ENCODE results near the gene QSER1.
"Not testable (repeated sequence)": the region's sequence is repeated elsewhere in the genome, so short reads cannot be mapped to it uniquely, and the experiment has no call there.

The QSER1 gene

DNA sequence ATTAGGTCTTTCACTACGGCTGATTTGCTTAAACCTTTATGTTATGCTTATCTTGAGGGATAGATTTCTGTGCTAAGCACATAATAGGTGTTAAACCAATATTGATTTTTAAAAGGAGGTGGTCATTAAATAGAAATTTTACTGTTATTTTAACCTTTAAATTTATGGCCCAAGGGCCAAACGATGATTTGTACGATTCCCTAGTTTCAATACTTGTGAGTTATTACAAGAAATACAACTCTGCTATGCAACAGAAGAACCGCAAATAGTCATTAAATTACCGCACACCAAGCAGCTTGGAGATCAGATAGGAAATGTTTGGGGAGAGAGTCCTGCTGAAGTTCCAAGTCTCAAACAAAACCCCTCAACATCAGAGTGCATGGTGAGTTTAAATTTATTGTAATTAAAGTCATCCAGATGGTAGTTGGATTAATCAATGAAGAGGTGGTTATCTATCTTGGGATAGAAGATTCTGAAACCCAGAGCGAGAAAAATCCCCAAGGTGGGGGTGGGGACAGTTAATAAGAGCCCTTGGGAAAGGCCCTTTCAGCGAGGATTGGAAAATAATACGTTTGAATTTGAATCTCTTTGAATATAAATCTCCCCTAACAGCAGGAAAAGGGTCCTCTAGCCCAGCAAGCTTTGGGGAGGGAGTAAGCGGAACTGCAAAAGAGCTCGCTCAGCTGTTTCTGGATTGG, 805 bp upstream of the QSER1 start:
- peak; percentile 70 for DNase-seq

DNA sequence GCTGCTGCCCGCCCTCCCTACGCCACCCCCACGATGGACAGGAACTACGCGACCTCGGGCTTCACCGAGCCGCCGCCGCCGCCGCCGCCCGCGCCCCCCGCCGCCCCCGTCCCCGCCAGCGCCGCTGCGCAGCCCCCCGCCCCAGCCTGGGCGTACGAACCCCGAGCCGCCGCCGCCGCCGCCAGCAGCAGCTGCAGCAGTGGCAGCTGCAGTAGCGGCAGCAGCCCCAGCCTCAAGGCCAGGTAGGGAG, 407 bp downstream of the QSER1 start:
- DNase-seq = no peak

DNA sequence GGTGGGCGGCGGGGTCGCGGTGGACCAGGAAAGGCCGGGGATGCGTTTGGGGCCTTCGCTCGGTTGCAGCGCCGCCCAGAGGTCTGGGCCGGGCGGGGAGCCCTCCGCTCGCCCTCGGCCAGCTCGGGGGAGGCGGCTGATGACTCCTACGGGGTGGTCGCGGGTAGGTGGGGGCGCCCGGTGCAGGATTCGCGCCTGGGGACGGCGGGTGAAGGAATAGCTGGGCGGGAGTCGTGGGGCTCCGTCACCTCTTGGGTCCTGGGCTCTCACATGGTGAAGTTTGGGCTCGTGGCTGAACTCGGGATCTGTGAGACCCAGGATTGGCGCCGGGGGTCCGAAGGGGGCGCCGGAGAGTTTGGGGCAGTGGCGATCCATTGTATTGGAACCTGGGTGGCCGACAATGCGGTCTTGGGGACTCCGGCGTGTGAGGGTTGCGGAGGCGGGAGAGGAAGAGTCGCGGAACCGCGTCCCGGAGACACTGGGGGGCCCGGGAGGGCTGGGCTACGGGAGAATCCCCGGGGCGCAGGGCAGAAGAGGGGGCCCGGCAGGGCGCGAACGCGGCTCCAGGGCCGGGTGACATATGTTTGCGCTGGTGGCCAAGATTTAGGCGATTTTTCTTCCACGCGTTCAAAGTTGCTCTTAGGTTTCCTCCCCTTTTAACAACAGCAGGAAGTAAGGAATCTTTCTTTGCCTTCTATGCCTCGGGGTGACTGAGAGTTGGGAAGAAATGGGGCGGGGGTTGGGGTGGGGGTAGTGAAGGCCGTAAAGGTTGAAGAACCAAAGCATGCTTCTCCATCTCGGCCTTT, 935 bp downstream of the QSER1 start:
- DNase-seq = peak; percentile 37

DNA sequence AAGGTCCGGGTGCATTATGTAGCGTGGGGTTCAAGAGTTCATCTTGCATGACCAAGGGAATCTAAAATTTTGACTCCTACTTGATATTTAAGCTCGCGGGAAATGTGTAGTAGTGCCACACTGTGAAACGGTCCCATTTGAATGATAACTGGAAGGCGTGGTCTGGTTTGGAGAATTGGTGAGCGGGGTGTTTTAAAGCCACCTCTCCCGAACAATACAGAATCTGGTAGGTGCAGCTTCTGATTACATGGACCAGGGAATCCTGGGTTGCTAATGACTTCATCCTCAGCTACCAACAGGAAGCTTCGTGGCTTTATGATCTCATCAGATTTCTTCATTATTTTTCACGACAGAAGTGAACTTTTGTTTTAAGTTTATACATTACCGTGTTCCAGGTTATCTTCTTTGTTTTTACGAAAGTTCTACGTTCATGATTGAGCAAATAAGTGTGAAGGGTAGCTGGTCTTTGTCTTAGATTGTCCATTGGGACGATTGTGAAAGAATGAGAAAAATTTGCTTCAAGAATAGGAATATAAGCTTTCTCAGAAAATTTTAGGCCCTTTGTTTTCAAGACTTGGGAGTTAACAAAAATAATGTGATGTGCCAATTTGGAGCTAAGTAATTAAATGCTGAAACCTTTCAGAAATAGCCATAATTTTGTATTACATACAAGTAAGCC, 1.7 kb downstream of the QSER1 start:
- DNase-seq = peak; percentile 74

DNA sequence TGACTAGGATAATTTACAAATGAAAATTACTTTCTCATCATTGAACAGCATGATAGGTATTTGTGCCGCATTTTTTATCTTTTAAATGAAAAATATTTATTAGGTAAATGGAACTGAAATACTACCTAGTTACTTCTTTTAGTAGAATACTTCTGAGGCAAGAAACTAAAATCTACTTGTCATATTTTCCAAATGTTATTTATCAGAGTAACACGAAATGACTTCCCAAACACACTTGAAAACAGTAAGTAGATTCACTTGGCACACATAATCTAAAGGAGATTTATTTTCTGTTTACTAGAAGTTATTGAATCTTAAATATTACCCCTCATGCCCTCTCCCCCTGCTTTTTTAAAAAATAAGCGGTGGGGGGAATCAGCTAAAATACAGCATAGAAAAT, 2.3 kb downstream of the QSER1 start:
- DNase-seq = no peak

DNA sequence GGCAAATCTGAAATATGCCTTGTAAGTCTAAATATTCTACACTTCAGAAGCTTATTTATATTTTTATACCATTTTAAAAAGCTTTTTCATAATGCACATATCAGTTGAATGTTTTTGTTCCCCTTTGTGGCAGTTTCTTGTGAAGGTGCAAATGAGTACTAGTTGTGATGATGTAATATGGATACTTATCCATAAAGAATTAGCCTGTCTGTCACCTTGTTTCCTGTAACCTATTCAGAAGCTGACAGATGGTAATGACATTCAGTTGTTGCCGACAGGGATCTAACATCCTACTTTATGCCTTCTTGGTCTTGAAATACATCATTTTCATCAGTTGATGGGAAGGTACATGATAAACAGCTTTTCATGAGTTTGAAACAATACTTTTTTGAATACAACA, 2.9 kb downstream of the QSER1 start:
- no peak for DNase-seq

DNA sequence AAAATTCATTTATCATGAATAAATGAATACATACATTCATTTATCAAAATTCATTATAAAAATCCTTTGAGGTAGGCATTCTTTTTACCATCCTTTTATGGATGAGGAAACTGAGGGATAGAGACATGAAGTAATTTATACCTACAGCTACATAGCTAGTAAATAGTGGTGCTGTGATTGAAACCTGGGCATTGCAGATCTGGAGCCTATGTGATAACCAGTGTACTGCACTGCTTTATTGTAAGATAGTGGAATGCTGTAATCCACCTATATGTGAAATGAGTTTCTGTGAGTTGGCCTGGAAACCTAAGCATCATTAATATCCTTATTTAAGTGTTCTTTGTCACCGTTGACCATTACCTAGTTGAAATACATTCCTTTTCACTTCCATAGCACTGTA, 4.5 kb downstream of the QSER1 start:
- no peak for DNase-seq

DNA sequence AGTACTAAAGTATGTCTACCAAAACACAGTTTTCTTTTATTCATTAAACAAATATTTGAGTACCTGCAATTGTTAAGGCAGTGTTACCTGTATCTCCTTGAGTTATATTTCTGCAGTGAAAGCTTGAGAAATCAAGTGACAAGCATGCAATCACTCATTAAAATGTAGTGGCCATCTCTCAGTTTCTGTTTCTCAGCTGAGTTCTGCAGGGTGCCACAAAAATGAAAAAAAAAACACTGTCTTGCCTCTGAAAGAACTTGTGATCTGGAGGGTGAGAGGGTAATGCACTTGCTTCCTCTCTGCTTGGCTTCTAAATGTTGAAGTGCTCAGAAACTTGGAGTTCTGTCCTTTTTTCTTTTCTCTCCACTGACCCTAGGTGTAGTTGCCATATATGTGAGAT, 6.8 kb downstream of the QSER1 start:
- no peak for DNase-seq

DNA sequence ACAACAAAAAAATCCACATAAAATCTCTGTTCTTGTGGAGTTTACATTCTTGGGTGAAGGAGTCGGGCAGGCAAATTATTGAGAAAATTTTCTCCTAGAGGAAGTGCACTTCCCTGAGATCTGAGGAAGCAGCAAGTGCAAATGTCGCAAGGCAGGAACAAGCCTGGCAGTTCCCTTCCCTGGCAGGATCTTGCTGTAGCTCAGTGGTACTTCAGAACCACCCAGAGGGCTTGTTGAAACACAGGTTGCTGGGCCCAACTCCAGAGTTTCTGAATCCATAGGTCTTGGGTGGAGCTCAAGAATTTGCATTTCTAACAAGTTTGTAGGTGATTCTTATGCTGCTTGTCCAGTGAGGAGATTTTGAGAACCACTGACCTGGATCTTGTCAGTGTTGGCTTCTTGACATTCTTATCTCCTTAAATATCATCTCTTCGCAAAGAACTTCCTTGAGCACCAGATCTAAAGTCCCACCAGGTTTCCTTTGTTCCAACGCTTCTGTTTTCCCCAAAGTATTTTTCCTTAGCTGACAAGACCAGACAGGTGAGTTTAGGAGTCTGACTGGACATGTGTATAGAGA, 9.6 kb downstream of the QSER1 start:
- no peak for DNase-seq

DNA sequence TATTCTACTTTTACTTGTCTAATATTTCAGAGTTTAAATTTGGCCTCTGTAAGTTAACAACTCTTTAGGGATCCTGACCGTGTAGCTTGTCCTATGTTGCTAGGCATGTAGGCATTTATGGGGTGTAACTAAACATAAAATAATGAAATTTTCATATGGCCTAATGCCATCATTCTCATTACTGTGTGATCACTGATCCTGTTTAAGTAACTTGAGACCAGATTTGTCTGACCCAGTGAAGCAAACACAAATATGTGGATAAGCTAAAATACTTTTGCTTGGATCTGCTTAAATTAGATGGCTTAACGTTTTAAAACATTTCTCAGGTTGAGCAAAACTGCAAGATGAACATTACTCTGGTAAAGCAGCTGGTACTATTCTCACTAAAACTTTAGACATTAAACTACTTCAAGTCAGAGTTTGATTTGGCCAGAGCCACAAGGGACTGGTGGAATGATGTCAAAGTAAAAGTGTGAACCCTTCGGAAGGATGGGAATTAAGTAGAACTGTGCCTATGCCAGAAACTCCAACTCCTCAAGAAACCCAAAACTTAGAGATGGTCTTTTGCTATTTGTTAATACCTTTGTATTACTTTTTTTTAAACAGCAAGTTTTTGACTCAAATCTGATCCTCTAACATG, 12.5 kb downstream of the QSER1 start:
- no peak for DNase-seq

DNA sequence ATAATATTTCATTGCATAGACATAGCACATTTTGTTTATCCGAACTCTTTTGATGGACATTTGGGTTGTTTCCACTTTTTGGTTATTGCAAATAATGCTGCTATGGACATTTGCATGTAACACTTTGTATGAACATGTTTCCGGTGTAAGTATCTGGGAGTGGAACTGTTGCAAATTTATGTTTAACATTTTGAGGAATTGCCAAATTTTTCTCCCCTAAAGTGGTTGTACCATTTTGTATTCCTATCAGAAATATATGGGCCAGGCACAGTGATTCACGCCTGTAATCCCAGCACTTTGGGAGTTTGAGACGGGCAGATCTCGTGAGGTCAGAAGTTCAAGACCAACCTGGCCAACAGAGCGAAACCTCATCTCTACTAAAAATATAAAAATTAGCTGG, 16.0 kb downstream of the QSER1 start:
- DNase-seq = no peak

DNA sequence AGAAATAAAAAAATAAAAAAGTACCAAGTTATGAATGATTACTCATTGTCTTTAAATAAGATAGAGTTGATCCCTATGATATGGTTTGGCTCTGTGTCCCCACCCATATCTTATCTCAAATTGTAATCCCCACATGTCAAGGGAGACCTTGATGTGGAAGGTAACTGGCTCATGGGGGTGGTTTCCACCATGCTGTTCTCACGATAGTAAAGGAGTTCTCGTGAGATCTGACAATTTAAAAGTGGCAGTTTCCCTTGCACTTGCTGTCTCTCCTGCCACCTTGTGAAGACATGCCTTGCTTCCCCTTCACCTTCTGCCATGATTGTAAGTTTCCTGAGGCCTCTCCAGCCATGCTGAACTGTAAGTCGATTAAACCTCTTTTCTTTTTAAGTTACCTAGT, 18.8 kb downstream of the QSER1 start:
- DNase-seq = no peak

DNA sequence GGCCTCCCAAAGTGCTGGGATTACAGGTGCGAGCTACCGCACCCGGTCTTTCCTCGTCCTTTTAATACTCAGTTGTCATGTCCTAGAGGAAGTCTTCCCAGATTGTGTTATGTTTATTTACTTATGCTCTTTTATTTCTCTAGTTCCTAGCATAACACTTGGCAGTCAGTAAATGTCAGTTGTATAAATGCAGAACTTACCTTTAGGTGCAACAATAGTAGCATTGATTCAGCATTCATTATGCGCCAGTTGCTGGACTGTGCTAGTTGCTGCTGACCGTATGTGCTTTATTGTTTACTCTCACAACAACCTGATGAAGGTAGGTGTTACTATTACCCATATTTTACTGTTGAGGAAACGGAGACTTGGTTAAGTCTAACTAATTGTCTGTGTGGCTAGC, 20.8 kb downstream of the QSER1 start:
- no peak for DNase-seq

DNA sequence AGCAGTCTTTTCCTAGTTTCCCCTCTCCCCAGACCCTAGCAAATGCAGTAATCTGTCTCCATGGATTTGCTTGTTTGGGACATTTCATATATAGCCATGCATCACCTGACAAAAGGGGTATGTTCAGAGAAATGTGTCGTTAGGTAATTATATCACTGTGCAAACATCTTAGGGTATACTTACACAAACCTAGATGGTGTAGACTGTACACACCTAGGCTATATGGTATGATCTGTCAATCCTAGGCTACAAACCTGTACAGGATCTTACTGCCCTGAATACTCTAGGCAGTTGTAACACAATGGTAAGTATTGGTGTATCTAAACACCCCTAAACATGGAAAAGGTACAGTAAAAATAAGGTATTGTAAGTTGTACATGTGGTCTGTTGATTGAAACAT, 23.8 kb downstream of the QSER1 start:
- DNase-seq = no peak

DNA sequence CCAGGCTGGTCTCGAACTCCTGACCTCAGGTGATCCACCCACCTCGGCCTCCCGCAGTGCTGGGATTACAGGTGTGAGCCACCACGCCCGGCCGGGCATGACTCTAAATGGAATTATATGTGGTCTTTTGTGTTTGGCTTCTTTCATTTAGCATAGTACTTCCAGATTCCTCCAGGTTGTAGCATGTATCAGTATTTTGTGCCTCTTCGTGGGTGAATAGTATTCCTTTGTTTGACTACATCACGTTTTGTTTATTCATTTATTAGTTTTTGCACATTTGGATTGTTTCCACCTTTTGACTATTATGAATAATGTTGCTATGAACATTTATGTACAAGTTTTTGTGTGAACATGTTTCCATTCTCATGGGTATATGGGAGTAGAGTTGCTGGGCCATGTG, 24.4 kb downstream of the QSER1 start:
- no peak for DNase-seq

DNA sequence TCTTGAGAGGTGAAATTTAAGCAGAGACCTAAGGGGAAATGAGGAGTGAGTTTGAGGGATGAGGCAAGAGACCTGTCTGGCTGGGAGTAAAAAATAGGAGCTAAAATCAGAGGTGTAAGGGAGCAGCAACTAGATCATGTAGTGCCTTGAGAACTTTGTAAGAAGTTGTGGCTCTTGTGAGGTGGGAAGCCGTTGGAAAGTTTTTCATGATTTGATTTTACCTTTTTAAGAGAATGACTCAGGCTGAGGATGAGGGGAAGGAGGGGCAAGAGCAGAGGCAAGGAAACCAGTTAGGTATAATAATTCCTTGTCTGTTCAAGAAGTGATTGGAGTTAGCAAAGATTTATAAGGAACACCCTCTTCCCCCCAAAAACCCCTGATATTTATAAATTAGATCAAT, 25.8 kb downstream of the QSER1 start:
- no peak for DNase-seq

DNA sequence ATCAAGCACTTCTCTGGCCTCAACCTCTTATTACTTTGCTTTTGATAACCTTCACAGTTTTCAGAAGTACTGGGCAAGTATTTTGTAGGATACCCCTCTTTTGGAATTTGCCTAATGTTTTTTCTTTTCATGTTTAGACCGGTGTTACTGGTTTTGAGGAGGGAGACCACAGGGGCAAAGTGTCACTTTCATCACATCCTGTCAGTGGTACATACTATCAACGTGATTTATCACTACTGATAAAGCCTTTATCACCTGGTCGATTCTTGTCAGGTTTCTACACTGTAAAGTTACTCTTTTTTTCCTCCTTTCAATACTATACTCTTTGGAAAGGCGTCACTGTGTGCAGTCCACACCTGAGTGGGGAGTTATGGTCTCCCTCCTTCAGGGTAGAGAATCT, 26.7 kb downstream of the QSER1 start:
- no peak for DNase-seq

DNA sequence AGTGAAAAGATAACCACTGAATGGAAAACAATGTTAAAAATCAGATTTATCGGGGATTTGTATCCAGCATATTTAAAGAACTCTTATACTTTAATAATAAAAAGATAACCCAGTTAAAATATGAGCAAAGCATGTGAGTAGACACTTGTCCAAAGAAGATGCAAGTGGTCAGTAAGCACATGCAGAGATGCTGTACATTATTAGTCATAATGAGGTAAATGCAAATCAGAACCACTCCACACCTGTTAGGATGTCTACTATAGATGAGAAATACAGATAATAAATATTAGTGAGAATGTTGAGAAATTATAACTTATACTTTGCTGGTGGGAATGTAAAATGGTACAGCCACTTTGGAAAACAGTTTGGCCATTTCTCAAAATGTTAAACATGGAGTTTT, 28.0 kb downstream of the QSER1 start:
- DNase-seq = no peak

DNA sequence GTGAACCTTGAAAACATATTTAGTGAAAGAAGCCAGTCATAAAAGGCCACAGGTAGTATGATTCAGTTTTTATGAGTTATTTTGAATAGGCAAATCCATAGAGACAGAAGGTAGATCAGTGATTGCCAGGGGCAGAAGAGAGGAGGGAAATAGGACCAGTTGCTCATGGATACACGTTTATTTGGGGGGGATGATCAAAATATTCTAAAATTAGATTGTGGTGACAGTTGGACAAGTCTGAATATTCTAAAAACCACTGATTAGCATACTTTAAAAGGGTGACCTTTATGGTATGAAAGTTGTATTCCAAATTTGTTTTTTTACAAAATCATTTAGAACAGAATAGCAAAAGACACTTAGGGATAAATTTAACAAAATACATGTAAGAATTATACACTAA, 28.6 kb downstream of the QSER1 start:
- no peak for DNase-seq

DNA sequence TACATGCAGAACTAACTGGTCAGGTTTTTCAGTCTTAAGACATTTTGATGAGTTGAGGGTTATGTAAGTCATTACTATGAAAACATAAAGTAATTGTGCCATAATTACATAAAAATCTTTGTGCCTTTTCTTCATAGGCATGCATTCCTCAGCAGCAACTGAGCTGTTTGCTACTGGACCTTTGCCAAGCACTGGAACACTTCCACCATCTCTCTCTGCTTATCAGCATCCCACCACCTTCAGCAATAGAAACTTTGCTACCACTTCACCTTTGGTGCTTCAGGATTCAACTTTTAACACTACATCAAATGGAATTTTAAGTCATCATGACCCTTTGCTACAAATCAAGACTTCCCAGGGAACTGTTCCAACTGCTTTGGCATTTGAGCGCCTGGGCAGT, 39.0 kb downstream of the QSER1 start:
- no peak for DNase-seq

DNA sequence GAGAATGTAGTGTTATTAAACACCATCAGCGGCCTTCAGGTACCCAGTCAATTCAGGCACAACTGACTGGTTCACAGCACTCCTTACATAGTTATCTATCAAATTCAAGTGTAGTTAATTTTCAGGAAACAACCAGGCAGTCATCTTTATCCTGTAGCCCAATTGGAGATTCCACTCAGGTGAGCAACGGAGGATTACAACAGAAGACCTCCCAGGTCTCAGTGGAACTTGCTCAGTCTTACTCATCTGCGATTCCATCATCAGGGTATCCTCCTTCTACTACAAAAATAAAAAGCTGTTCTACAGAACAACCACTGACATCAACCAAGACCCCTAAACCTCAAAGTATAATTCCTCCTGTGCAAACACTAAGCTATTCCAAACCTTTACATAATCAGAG, 39.6 kb downstream of the QSER1 start:
- no peak for DNase-seq

DNA sequence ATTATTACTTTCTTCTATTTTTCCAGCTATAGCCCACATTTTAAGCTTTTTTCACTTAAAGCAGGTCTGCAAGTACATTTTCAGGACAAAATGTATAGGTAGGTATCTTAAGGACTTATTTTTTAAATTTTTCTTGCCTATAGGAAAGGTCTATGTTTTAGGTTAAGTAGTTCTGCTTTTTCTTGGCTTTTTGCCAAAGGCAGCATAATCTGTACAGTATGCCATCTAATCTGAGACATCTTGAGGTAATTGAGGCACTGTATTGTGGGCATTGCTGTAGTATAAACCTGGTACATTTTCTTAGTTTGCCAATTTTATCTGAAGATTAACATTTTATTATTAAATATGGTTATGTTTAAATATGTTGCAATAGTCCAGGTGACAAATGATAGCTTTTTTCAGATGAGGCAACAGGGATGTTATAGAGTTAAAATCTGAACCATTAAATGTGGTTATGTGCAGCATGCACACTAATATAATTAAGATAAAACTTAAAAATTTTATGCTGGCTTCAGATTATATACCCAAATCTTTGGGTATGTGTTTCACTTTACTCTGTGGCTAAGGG, 42.9 kb downstream of the QSER1 start:
- DNase-seq = no peak

DNA sequence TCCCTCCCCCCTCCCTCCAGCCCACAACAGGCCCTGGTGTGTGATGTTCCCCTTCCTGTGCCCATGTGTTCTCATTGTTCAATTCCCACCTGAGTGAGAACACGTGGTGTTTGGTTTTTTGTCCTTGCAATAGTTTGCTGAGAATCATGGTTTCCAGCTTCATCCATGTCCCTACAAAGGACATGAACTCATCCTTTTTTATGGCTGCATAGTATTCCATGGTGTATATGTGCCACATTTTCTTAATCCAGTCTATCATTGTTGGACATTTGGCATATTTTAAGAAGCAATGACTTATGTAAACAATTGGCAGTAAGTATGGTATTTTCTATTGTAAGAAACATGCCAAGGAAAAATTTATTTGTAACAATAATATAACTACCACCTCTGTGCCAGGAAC, 43.6 kb downstream of the QSER1 start:
- not testable (repeated sequence) for DNase-seq
